GM15510 (cell line): ENCODE measurements around the gene LAMC2.

Experiments used
- POLR2A ChIP-seq: IDR thresholded peaks from 3 replicates; pipeline ENCODE4 v1.6.1; 2011; ENCODE audit warnings: borderline replicate concordance; ENCODE audit not compliant: insufficient read length; ENCODE audit errors: extremely low read depth

Gene LAMC2

DNA sequence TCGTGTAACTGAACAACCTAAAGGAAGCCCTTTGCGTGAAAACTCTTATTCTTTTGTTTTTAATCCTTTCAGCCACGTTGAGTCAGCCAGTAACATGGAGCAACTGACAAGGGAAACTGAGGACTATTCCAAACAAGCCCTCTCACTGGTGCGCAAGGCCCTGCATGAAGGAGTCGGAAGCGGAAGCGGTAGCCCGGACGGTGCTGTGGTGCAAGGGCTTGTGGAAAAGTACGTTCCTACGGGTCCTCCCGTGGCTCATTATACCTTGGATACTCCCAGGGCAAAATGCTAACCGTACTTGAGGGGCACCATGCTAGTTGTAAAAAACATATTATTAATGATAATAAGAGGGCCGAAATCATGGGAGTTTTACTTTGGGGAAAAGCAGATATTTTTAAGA is 49.4 kb downstream of the LAMC2 start:
- no peak for TF ChIP-seq POLR2A

GRCh38 chr1:183236158-183236725 is 50.2 kb downstream of the LAMC2 start:
- no peak for TF ChIP-seq POLR2A

GRCh38 chr1:183237046-183237445 is 51.0 kb downstream of the LAMC2 start:
- TF ChIP-seq POLR2A = no peak

DNA sequence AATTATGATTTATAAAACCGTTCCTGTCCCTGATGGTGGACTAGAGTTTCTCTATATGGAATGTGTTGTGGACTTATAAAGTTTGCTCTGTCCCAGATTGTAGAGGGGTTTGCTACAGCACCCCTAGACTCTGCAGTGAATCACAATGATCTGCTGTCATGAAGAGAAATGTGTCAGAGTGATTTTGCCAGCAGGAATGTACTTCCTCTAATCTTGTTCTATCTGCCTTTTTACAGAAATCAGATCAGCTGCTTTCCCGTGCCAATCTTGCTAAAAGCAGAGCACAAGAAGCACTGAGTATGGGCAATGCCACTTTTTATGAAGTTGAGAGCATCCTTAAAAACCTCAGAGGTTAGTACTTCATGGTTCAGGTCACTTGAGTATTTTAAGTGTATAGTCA is 52.0 kb downstream of the LAMC2 start:
- no peak for TF ChIP-seq POLR2A

- TF ChIP-seq POLR2A = no peak
Observed at GRCh38 chr1:183239220-183239742, 53.2 kb downstream of the LAMC2 start.

GRCh38 chr1:183239793-183240525 is 53.9 kb downstream of the LAMC2 start:
- TF ChIP-seq POLR2A = no peak

- TF ChIP-seq POLR2A = no peak
Observed at GRCh38 chr1:183240526-183240825, 54.4 kb downstream of the LAMC2 start.

DNA sequence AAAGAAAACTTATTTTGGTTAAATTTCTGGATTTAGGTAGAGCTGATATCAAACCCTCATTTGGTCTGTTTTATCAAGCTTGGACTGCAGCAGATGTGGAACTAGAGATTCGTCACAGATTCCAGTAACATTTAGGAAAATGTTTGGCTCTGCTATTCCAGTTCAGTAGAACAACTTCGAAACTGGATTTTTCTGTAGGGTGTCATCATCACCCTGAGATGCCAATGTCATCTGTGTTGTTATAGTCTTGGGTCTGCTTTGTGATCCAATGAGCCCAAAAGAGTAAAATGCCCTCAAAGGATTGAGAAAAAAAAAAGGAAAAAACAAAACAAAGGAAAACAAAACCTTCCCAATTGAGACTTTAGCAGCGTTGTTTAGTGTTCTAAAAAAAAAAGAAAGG is 55.4 kb downstream of the LAMC2 start:
- no peak for TF ChIP-seq POLR2A

- no peak for TF ChIP-seq POLR2A
Observed at GRCh38 chr1:183242556-183242955, 56.5 kb downstream of the LAMC2 start.

DNA sequence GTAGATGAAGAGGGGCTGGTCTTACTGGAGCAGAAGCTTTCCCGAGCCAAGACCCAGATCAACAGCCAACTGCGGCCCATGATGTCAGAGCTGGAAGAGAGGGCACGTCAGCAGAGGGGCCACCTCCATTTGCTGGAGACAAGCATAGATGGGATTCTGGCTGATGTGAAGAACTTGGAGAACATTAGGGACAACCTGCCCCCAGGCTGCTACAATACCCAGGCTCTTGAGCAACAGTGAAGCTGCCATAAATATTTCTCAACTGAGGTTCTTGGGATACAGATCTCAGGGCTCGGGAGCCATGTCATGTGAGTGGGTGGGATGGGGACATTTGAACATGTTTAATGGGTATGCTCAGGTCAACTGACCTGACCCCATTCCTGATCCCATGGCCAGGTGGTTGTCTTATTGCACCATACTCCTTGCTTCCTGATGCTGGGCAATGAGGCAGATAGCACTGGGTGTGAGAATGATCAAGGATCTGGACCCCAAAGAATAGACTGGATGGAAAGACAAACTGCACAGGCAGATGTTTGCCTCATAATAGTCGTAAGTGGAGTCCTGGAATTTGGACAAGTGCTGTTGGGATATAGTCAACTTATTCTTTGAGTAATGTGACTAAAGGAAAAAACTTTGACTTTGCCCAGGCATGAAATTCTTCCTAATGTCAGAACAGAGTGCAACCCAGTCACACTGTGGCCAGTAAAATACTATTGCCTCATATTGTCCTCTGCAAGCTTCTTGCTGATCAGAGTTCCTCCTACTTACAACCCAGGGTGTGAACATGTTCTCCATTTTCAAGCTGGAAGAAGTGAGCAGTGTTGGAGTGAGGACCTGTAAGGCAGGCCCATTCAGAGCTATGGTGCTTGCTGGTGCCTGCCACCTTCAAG is 57.3 kb downstream of the LAMC2 start:
- no peak for TF ChIP-seq POLR2A

GRCh38 chr1:183244466-183244865 is 58.4 kb downstream of the LAMC2 start:
- TF ChIP-seq POLR2A = no peak

- TF ChIP-seq POLR2A = no peak
Observed at GRCh38 chr1:183245357-183245756, 59.3 kb downstream of the LAMC2 start.

GRCh38 chr1:183246436-183246835 is 60.4 kb downstream of the LAMC2 start:
- no peak for TF ChIP-seq POLR2A

DNA sequence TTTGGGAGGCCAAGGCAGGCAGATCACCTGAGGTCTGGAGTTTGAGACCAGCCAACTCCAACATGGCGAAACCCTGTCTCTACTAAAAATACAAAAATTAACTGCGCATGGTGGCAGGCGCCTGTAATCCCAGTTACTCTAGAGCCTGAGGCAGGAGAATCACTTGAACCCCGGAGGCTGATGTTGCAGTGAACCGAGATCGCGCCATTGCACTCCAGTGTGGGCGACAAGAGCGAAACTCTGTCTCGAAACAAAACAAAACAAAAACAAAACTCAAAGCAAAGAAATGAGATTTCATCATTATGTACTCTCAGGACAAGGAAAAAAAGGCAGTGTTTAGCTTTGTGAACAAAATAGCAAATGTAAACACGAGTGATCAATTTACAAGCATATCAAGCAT is 61.0 kb downstream of the LAMC2 start:
- no peak for TF ChIP-seq POLR2A

DNA sequence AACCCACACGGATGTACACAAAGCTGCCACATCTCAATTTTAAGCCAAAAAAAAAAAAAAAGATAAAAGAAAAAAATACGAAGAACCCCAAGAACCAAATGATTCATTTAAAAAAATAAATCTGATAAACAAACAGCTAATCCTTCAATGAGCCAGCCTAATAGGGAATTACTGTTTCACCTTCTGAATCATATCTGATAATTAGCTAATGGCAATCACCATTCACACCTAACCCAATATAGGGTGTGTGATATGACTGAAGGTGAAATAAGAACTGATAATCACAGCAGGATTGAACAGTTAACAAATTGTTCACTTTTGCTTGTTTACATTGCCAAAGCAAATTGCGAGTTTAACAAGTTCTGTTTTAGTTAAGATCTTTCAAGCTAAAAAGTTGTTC is 61.4 kb downstream of the LAMC2 start:
- TF ChIP-seq POLR2A = no peak
